Endothelial cell of umbilical vein (primary cell): ENCODE measurements around the gene RRP8. TPM values are rescaled to one million over a fixed set of nuclear protein-coding genes. Genes with fewer than 3 reads are reported as not detected.

ENCODE experiments used
- BruUV-seq: library from RNA; stranded (reverse); fragments of 400-500 nt; replicated peaks from 2 replicates; lab custom pipeline; 2021; lab: Mats Ljungman, UMichigan
- CTCF ChIA-PET: fragments of 300-600, 350-600 bp; sonication (Branson Sonifier 250); formaldehyde crosslinking; loops from one replicate; lab custom pipeline; 2021; ENCODE audit warnings: antibody characterized with exemption, inconsistent platforms; lab: Charles Lee
- POLR2A ChIA-PET: fragments of 300-600, 350-600 bp; sonication (Branson Sonifier 250); formaldehyde crosslinking; loops from one replicate; lab custom pipeline; 2021; ENCODE audit warnings: antibody characterized with exemption, inconsistent platforms; lab: Charles Lee
- DNase-seq: peaks from one replicate; pipeline ENCODE4 v3.0.0-alpha.2; 2011; ENCODE audit warnings: low read depth, low spot score
- FAIRE-seq: peaks from 2 replicates; lab custom pipeline; 2011; peaks lifted over from hg19 to GRCh38; lab: Jason Lieb, UNC
- H2AFZ ChIP-seq: 2 replicates; pipeline ENCODE4 v1.6.0; 2012; ENCODE audit warnings: low read depth, low read length, control low read depth, inconsistent platforms
- H3K27ac ChIP-seq: 2 replicates; pipeline ENCODE4 v1.5.1; 2011; ENCODE audit warnings: low read depth, mild to moderate bottlenecking, control low read depth, low read length, moderate library complexity; ENCODE audit not compliant: insufficient read depth
- H3K27me3 ChIP-seq, 2 experiments: 2 replicates each; pipeline versions ENCODE4 v1.6.0 to v1.6.1; 2011; ENCODE audit warnings: low read length in 2 of 2, mixed read lengths in 1 of 2; ENCODE audit not compliant: control insufficient read depth in 2 of 2, insufficient read depth in 2 of 2
- H3K36me3 ChIP-seq, 2 experiments: 2 replicates in 1 of 2; 3 replicates in 1 of 2; pipeline ENCODE4 v1.5.1; 2011; ENCODE audit warnings: low read length in 2 of 2, mild to moderate bottlenecking in 1 of 2, moderate library complexity in 1 of 2; ENCODE audit not compliant: control insufficient read depth in 2 of 2, insufficient read depth in 2 of 2; ENCODE audit errors: extremely low read depth in 1 of 2
- H3K4me1 ChIP-seq: 3 replicates; pipeline ENCODE4 v1.5.1; 2011; ENCODE audit warnings: mild to moderate bottlenecking, low read length; ENCODE audit not compliant: control insufficient read depth, insufficient read depth; ENCODE audit errors: extremely low read depth
- H3K4me2 ChIP-seq: 2 replicates; pipeline ENCODE4 v1.6.1; 2011; ENCODE audit warnings: low read length, control low read depth, mixed read lengths; ENCODE audit not compliant: insufficient read depth
- H3K4me3 ChIP-seq, 3 experiments: fragments of 200-600 bp in 1 of 3; sonication (generic), shearing (Covaris generic) in 1 of 3; replicated peaks in 1 of 3; 2 replicates each; pipeline ENCODE4 v1.5.1; 2011 to 2016; ENCODE audit warnings: control low read depth in 3 of 3, low read length in 3 of 3, mild to moderate bottlenecking in 2 of 3, inconsistent platforms in 1 of 3, low read depth in 1 of 3, moderate library complexity in 1 of 3; ENCODE audit not compliant: insufficient read depth in 1 of 3
- H3K79me2 ChIP-seq: 2 replicates; pipeline ENCODE4 v1.6.0; 2012; ENCODE audit warnings: low read length, inconsistent platforms; ENCODE audit not compliant: control insufficient read depth, insufficient read depth
- H3K9ac ChIP-seq: replicated peaks from 2 replicates; pipeline ENCODE3; 2011; ENCODE audit warnings: low read length, control low read depth; ENCODE audit not compliant: insufficient read depth; ENCODE audit errors: extremely low read depth
- H3K9me1 ChIP-seq: replicated peaks from 3 replicates; pipeline ENCODE4 v1.6.0; 2011; ENCODE audit warnings: mild to moderate bottlenecking, low read length; ENCODE audit not compliant: control insufficient read depth, insufficient read depth; ENCODE audit errors: extremely low read depth
- H3K9me3 ChIP-seq: replicated peaks from 2 replicates; pipeline ENCODE4 v1.5.1; 2012; ENCODE audit warnings: low read length, inconsistent platforms; ENCODE audit not compliant: control insufficient read depth, insufficient read depth
- H4K20me1 ChIP-seq: replicated peaks from 2 replicates; pipeline ENCODE3; 2011; ENCODE audit warnings: mild to moderate bottlenecking, low read length; ENCODE audit not compliant: control insufficient read depth, insufficient read depth; ENCODE audit errors: extremely low read depth
- EZH2 ChIP-seq: IDR thresholded peaks from 2 replicates; pipeline ENCODE4 v1.6.1; 2012; ENCODE audit warnings: borderline replicate concordance, low read depth, mild to moderate bottlenecking, moderate library complexity, low read length, inconsistent platforms; ENCODE audit not compliant: severe bottlenecking
- FOS ChIP-seq: IDR thresholded peaks from 2 replicates; pipeline ENCODE4 v1.6.1; 2011; ENCODE audit warnings: mild to moderate bottlenecking, low read length, moderate library complexity, borderline replicate concordance; ENCODE audit not compliant: insufficient read depth
- GATA2 ChIP-seq: IDR thresholded peaks from 2 replicates; pipeline ENCODE4 v1.7.0; 2011; ENCODE audit warnings: low read depth, mild to moderate bottlenecking, moderate library complexity, mixed read lengths, low read length; ENCODE audit not compliant: insufficient read length, insufficient read depth
- JUN ChIP-seq: IDR thresholded peaks from 2 replicates; pipeline ENCODE4 v1.6.1; 2011; ENCODE audit warnings: borderline replicate concordance, low read depth; ENCODE audit not compliant: insufficient read length, insufficient read depth
- MYC ChIP-seq: IDR thresholded peaks from one replicate; pipeline ENCODE4 v1.6.1; 2011; ENCODE audit warnings: mild to moderate bottlenecking, low read depth, low read length
- POLR2A ChIP-seq: IDR thresholded peaks from 2 replicates; pipeline ENCODE4 v1.6.1; 2012; ENCODE audit warnings: low read depth, mild to moderate bottlenecking, control low read depth, low read length
- POLR2AphosphoS5 ChIP-seq: IDR thresholded peaks from 2 replicates; pipeline ENCODE4 v1.6.1; 2012; ENCODE audit warnings: low read depth, mild to moderate bottlenecking, control low read depth, low read length, moderate library complexity; ENCODE audit not compliant: insufficient read depth
- dilution Hi-C: fragments of 300-500 bp; cut with MboI; formaldehyde crosslinking; loops from one replicate; pipeline ENCODE4 v1.15.0; 2019; ENCODE audit warnings: low sequenced_read_pairs; ENCODE audit not compliant: extremely low pct_ligation_motif_present
- intact Hi-C: fragments of 100-400 bp; cut with micrococcal nuclease; formaldehyde crosslinking; loops from one replicate; pipeline ENCODE4 v1.10.0; 2022
- polyA plus RNA-seq, 4 experiments: library from polyadenylated mRNA; depleted of rRNA in 3 of 4; stranded (reverse) in 3 of 4; unstranded in 1 of 4; fragments of >200 nt; gene quantifications; 2 replicates each; pipeline versions ENCODE4 v1.2.1 to v1.2.3, GENCODE V29; 2011 to 2012; ENCODE audit warnings: missing spikeins in 1 of 4
- total RNA-seq: library from RNA; stranded (reverse); gene quantifications from 2 replicates; pipeline ENCODE4 v1.2.3, GENCODE V29; 2021
- TF ChIP-seq, protein P1 (sequence below): IDR thresholded peaks from 2 replicates; pipeline ENCODE4 v1.6.1; 2011; ENCODE audit not compliant: insufficient read depth, insufficient read length
- TF ChIP-seq, protein P2 (sequence below), 2 donors: IDR thresholded peaks; 1 replicate in 1 of 2; 2 replicates in 1 of 2; pipeline ENCODE4 v1.5.1; 2011; ENCODE audit warnings: low read length in 2 of 2, mild to moderate bottlenecking in 2 of 2, moderate library complexity in 2 of 2, control low read depth in 1 of 2, inconsistent platforms in 1 of 2, low read depth in 1 of 2; ENCODE audit not compliant: insufficient read depth in 1 of 2; ENCODE audit errors: extremely low read depth in 1 of 2

The RRP8 gene
- total and polyA plus RNA-seq, 2 donors (not counting 3 experiments of a cell fraction or from before 2014, with no cell fraction given): 6.4 to 19.4 TPM

DNA sequence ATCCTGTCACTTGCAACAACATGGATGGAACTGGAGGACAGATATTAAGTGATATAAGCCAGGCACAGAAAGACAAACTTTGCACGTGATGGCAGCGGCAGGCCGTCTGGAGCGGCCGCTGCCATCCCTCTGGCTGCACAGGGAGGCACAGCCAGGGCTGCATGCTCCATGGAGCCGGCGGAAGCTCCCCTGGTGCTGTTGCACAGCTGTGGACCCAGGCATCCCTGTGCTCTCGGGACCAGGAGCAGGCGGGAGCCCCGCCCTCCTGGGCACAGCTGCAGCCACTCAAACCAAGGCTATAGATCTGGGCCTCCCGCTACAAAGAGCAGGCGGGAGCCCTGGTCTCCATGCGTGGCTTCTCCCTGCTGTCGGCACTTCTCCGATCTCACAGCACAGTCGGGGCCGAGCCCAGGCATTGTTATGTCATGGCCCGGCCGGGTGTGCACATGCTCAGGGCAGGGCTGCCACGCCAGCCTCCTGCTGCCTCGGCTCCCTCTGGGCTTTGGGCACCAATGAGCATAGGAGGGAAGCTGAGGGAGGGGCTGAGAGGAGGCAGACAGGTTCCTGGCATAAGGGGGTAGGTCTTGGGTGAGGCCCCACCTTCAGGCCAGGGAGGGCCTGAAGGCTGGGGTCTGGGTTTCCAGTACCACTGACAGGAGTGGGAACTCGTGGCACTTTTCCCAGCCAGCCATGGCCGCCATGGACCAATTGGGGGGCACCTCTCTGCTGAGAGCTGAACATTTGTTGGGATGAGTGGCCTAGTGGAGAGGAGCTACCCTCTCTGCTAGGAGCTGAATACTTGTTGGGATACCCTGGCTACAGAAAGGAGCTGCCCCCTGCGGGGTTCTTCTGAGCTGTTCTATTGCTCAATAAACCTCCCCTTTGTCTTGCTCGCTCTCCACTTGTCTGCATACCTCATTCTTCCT, 16.7 kb downstream of the RRP8 start:
- Histone ChIP-seq H3K4me2 (no peak overlapping the region), H3K27ac (no peak overlapping the region), H3K4me3 (no peak overlapping the region), H3K4me1 (no peaks in the 10 kb centered on the region), H4K20me1 (no peaks in the 10 kb centered on the region), H3K36me3 (no peaks in the 10 kb centered on the region), H3K9me3 (no peaks in the 10 kb centered on the region), H3K79me2 (no peaks in the 10 kb centered on the region), H2AFZ (no peak overlapping the region), H3K27me3 (no peaks in the 10 kb centered on the region), H3K9ac (no peak overlapping the region), H3K9me1 (no peaks in the 10 kb centered on the region)
- ChIA-PET POLR2A (interaction anchor here (0.7 kb wide), 1 partner anchor 17 kb away, joined by 3 read pairs; no protein-coding TSS in a partner anchor), CTCF (interaction anchor here (0.8 to 1.4 kb wide), 3 partner anchors 10 to 18 kb away, joined by 3 to 4 read pairs (median 4); no protein-coding TSS in a partner anchor)
- intact Hi-C loops: no loop called here
- FAIRE-seq: no peak
- dilution Hi-C loops: no loop called here
- TF ChIP-seq POLR2AphosphoS5: no peak
- no peak for TF ChIP-seq JUN
- TF ChIP-seq EZH2: no peak
- no peak for TF ChIP-seq POLR2A
- TF ChIP-seq GATA2: no peak
- TF ChIP-seq MYC: no peak
- no peak for TF ChIP-seq FOS
- TF ChIP-seq, protein P1, sequence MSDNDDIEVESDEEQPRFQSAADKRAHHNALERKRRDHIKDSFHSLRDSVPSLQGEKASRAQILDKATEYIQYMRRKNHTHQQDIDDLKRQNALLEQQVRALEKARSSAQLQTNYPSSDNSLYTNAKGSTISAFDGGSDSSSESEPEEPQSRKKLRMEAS: no peak
- TF ChIP-seq, protein P2, sequence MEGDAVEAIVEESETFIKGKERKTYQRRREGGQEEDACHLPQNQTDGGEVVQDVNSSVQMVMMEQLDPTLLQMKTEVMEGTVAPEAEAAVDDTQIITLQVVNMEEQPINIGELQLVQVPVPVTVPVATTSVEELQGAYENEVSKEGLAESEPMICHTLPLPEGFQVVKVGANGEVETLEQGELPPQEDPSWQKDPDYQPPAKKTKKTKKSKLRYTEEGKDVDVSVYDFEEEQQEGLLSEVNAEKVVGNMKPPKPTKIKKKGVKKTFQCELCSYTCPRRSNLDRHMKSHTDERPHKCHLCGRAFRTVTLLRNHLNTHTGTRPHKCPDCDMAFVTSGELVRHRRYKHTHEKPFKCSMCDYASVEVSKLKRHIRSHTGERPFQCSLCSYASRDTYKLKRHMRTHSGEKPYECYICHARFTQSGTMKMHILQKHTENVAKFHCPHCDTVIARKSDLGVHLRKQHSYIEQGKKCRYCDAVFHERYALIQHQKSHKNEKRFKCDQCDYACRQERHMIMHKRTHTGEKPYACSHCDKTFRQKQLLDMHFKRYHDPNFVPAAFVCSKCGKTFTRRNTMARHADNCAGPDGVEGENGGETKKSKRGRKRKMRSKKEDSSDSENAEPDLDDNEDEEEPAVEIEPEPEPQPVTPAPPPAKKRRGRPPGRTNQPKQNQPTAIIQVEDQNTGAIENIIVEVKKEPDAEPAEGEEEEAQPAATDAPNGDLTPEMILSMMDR (IDR thresholded peaks at IDR 0.05; ENCODE audit: extremely low read depth in 1 of 2, insufficient read depth in 1 of 2, low read depth in 1 of 2, low read length in 2 of 2): no peak
- no peak for DNase-seq
- no TSS peak for BruUV-seq
